Retina (tissue), 1 donor: ENCODE data around the gene UBE2B.

ENCODE experiments used
- DNase-seq: peaks from one replicate; pipeline ENCODE4 v3.0.0-alpha.2; 2016

Gene UBE2B

DNA sequence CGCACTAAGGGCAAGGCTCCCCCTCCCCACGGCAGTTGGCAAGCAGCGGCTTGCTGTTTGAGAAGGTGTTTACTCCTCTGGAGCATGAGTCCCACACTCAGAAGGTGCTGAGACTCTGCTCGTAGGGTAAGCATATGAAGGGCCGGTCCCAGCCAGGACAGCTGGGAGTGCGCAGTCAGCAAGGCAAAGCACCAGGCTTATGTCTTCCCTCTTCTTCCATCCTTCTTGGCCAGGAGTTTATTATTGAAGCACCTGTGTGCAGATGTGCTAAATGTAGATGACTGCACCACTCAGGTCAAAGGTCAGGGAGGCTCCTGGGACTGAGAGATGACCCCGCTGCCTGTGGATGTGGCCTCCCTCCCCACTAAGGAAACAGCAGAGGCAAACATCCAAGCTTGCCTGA, 67.4 kb downstream of the UBE2B start:
- DNase-seq: no peak

DNA sequence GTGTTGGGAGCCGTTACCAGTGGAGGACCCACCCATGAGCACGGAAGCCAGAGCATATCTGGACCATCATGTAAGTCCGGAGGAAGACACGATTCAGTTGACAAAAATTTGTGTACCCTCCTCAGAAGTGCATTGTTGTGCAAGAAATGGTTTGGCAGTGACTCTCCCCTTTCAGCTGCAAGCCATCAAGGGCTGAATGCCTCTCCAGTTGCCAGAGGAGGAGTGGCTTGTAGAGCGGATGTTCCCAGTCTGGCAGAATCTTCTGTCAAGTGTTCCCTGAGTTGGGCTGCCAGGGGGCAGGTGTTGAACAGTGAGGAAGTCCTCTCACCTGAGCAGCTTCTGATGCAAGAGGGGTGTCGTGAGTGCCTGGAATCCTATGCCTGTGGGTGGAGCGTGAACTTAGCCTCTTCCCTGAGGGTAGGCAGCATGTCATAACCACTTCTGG, 67.9 kb downstream of the UBE2B start:
- no peak for DNase-seq

DNA sequence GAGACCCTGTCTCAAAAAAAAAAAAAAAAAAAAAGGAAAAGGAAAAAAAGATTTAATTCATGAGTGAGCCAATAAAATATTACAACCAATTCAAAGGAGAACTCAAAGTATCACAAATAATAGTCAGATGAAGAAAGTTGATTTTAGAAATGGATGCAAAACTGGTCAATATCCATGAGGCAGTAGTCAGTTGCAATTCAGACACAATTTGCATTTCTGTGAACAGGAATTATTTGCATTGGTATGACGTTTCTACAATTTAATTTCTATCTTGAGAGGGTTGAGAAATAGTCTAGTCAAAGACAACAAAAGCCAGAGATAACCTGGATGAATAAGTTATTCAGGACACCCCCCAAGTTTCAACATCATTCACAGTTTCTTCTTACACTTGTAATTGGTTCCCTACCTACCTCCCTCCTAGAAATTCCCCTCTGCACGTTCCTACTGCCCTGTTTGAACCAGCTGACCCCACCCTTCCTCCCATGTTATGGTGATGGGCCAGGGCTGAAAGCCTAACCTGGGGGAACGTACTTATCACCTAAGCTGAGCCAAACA, 68.9 kb downstream of the UBE2B start:
- DNase-seq: no peak
